HepG2 (cell line): Measurements from ENCODE around the gene SLC16A5. TPM values are rescaled to one million over a fixed set of nuclear protein-coding genes. Genes with fewer than 3 reads are reported as not detected.

ENCODE experiments used
- AHR ChIP-seq: IDR thresholded peaks from 2 replicates; pipeline ENCODE4 v1.6.1; 2018; ENCODE audit warnings: missing genetic modification reagents, missing compliant biosample characterization
- CAMTA2 ChIP-seq: sonication (generic); formaldehyde crosslinking; IDR thresholded peaks from 2 replicates; pipeline ENCODE4 v1.4.0; 2020; ENCODE audit warnings: mild to moderate bottlenecking, missing genetic modification reagents, borderline replicate concordance
- CC2D1A ChIP-seq: sonication (generic); formaldehyde crosslinking; IDR thresholded peaks from 2 replicates; pipeline ENCODE4 v1.8.1; 2023; ENCODE audit warnings: mild to moderate bottlenecking, missing genetic modification reagents
- GZF1 ChIP-seq: sonication (generic); formaldehyde crosslinking; IDR thresholded peaks from 2 replicates; pipeline ENCODE4 v1.5.1; 2020; ENCODE audit warnings: mild to moderate bottlenecking, missing genetic modification reagents
- HDAC1 ChIP-seq: sonication (generic); formaldehyde crosslinking; IDR thresholded peaks from 2 replicates; pipeline ENCODE4 v1.5.1; 2020; ENCODE audit warnings: mild to moderate bottlenecking, missing genetic modification reagents
- HNF4A ChIP-seq: sonication (generic); formaldehyde crosslinking; IDR thresholded peaks from 2 replicates; pipeline ENCODE4 v1.4.0; 2020; ENCODE audit warnings: missing genetic modification reagents
- KDM6A ChIP-seq: IDR thresholded peaks from 2 replicates; pipeline ENCODE4 v1.6.1; 2016; ENCODE audit warnings: low read depth
- MXI1 ChIP-seq: IDR thresholded peaks from 3 replicates; pipeline ENCODE4 v1.6.1; 2012; ENCODE audit warnings: low read depth, low read length, inconsistent platforms, borderline replicate concordance
- PCBP1 ChIP-seq: fragments of 200-400 bp; formaldehyde crosslinking; IDR thresholded peaks from 2 replicates; pipeline ENCODE4 v1.6.1; 2017; ENCODE audit warnings: mild to moderate bottlenecking, low read depth, low read length, borderline replicate concordance
- PHF5A ChIP-seq: IDR thresholded peaks from one replicate; pipeline ENCODE4 v1.6.1; 2018; ENCODE audit warnings: low read depth, missing genetic modification reagents; ENCODE audit not compliant: unreplicated experiment
- REPIN1 ChIP-seq: sonication (generic); formaldehyde crosslinking; IDR thresholded peaks from 2 replicates; pipeline ENCODE4 v1.8.0; 2022; ENCODE audit warnings: missing genetic modification reagents, low read depth, mild to moderate bottlenecking, borderline replicate concordance
- RFX1 ChIP-seq: fragments of 450-650 bp; IDR thresholded peaks from 2 replicates; pipeline ENCODE4 v1.6.1; 2017
- RXRB ChIP-seq: IDR thresholded peaks from 2 replicates; pipeline ENCODE4 v1.6.1; 2016; ENCODE audit warnings: borderline replicate concordance, missing genetic modification reagents, missing compliant biosample characterization
- SNRNP70 ChIP-seq: fragments of 200-400 bp; formaldehyde crosslinking; IDR thresholded peaks from 2 replicates; pipeline ENCODE4 v1.6.1; 2017; ENCODE audit warnings: mild to moderate bottlenecking, low read depth, low read length, moderate library complexity
- SRSF9 ChIP-seq: fragments of 200-400 bp; formaldehyde crosslinking; IDR thresholded peaks from 2 replicates; pipeline ENCODE4 v1.6.1; 2018; ENCODE audit warnings: borderline replicate concordance, mild to moderate bottlenecking, low read depth, low read length; ENCODE audit not compliant: insufficient read depth, poor library complexity, severe bottlenecking
- TAF15 ChIP-seq: fragments of 200-400 bp; formaldehyde crosslinking; IDR thresholded peaks from one replicate; pipeline ENCODE4 v1.6.1; 2018; ENCODE audit warnings: mild to moderate bottlenecking, low read depth, low read length; ENCODE audit not compliant: poor library complexity, severe bottlenecking
- ZBTB20 ChIP-seq: sonication (generic); formaldehyde crosslinking; IDR thresholded peaks from 2 replicates; pipeline ENCODE4 v1.8.1; 2023; ENCODE audit warnings: missing genetic modification reagents, low read depth, mild to moderate bottlenecking, borderline replicate concordance
- ZC3H4 ChIP-seq: sonication (generic); formaldehyde crosslinking; IDR thresholded peaks from 2 replicates; pipeline ENCODE4 v1.4.0; 2020; ENCODE audit warnings: missing genetic modification reagents, borderline replicate concordance
- ZFP37 ChIP-seq: sonication (generic); formaldehyde crosslinking; IDR thresholded peaks from 2 replicates; pipeline ENCODE4 v1.4.0; 2020; ENCODE audit warnings: missing genetic modification reagents, borderline replicate concordance
- ZNF225 ChIP-seq: sonication (generic); formaldehyde crosslinking; IDR thresholded peaks from 2 replicates; pipeline ENCODE4 v1.4.0; 2020; ENCODE audit warnings: mild to moderate bottlenecking, missing genetic modification reagents
- ZNF670 ChIP-seq: sonication (generic); formaldehyde crosslinking; IDR thresholded peaks from 2 replicates; pipeline ENCODE4 v1.8.0; 2022; ENCODE audit warnings: mild to moderate bottlenecking, missing genetic modification reagents, borderline replicate concordance
- ZNF792 ChIP-seq: IDR thresholded peaks from 2 replicates; pipeline ENCODE4 v1.6.1; 2016
- polyA plus RNA-seq, 8 experiments: library from polyadenylated mRNA; depleted of rRNA in 3 of 8; stranded (reverse) in 7 of 8; unstranded in 1 of 8; fragments of >200 nt; fragmentation: Illumina TruSeq in 4 of 8; extraction: Trizol in 4 of 8; gene quantifications; 2 replicates each; pipeline versions ENCODE4 v1.2.1 to v1.2.3, GENCODE V29; 2011 to 2016; ENCODE audit warnings: low read depth in 4 of 8, missing spikeins in 1 of 8, mixed read lengths in 1 of 8; ENCODE audit not compliant: insufficient read depth in 1 of 8
- total RNA-seq, 5 experiments: library from RNA; depleted of rRNA; stranded (reverse); fragments of >200 nt; fragmentation: Illumina TruSeq; extraction: Trizol; gene quantifications; 2 replicates each; pipeline ENCODE4 v1.2.3, GENCODE V29; 2016; ENCODE audit warnings: low read depth in 1 of 5
- TF ChIP-seq, protein P1 (sequence below): conservative IDR thresholded peaks from 2 replicates; pipeline ENCODE4 v1.6.1; 2018; ENCODE audit warnings: missing genetic modification reagents
- TF ChIP-seq, protein P2 (sequence below): sonication (generic); formaldehyde crosslinking; IDR thresholded peaks from 2 replicates; pipeline ENCODE4 v1.5.0; 2020; ENCODE audit warnings: mild to moderate bottlenecking, missing genetic modification reagents
- TF ChIP-seq, protein P3 (sequence below): IDR thresholded peaks from 2 replicates; pipeline ENCODE4 v1.6.1; 2016

SLC16A5 gene
- total and polyA plus RNA-seq, 2 of the 13 experiments (the other 11 are each of a cell fraction or from before 2014, with no cell fraction given), result 0.69 to 5.6 TPM

DNA sequence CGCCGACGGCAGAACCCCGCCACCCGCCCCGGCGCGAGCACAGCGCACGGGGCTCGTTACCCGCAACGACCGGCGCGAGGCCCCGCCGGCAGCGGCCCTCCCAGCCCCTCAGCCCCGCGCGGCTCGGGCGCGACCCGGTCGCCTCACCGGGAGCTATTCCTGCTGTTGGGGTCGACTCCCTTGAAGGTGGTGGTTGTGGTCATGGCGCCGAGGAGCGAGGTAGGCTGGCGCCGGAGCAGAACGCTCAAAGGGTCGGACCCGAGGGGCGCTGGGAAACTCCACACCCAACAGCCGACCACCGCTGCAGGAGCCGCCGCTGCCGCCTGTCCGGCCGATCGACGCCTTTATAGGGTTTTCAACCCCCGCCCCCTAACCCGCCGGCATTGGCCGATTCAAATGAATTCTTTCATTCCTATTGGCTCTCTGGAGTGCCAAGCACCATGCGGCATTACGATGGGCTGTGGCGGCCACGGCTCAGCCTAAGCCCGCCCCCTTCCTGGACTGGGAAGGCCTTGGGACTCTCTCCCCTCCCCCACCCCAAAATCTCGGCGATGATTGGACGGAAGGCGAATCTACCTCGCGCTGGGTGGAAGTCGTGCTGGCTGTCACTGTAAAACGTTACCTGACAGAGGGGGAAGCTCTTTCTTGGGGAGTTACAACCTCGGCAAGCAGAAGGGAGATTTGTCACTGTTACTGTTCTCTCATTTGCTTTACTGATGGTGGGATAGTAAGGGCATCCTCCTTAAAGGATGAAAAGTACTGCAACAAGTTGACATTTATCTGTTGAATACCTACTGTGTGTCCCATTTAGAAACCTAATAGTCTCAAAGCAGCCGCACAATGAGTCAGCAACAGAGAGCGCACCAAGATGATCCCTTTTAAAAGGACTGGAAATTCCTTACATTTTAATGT, 66.7 kb downstream of the SLC16A5 start, which contains the start of gene JPT1 (continued):
- TF ChIP-seq SRSF9, result no peak
- TF ChIP-seq, protein P1, sequence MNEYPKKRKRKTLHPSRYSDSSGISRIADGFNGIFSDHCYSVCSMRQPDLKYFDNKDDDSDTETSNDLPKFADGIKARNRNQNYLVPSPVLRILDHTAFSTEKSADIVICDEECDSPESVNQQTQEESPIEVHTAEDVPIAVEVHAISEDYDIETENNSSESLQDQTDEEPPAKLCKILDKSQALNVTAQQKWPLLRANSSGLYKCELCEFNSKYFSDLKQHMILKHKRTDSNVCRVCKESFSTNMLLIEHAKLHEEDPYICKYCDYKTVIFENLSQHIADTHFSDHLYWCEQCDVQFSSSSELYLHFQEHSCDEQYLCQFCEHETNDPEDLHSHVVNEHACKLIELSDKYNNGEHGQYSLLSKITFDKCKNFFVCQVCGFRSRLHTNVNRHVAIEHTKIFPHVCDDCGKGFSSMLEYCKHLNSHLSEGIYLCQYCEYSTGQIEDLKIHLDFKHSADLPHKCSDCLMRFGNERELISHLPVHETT (CRISPR knock-in tag), result peak; percentile 52; the same call in 1 of the 2 replicates
- TF ChIP-seq GZF1, result peak; percentile 68
- peak; percentile 24 for TF ChIP-seq PHF5A
- TF ChIP-seq AHR (CRISPR knock-in tag), result peak; percentile 84
- peak; percentile 78; the same call in 1 of the 2 replicates for TF ChIP-seq ZNF225
- TF ChIP-seq, protein P2, sequence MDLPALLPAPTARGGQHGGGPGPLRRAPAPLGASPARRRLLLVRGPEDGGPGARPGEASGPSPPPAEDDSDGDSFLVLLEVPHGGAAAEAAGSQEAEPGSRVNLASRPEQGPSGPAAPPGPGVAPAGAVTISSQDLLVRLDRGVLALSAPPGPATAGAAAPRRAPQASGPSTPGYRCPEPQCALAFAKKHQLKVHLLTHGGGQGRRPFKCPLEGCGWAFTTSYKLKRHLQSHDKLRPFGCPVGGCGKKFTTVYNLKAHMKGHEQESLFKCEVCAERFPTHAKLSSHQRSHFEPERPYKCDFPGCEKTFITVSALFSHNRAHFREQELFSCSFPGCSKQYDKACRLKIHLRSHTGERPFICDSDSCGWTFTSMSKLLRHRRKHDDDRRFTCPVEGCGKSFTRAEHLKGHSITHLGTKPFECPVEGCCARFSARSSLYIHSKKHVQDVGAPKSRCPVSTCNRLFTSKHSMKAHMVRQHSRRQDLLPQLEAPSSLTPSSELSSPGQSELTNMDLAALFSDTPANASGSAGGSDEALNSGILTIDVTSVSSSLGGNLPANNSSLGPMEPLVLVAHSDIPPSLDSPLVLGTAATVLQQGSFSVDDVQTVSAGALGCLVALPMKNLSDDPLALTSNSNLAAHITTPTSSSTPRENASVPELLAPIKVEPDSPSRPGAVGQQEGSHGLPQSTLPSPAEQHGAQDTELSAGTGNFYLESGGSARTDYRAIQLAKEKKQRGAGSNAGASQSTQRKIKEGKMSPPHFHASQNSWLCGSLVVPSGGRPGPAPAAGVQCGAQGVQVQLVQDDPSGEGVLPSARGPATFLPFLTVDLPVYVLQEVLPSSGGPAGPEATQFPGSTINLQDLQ (CRISPR knock-in tag), result no peak
- no peak for TF ChIP-seq RFX1
- TF ChIP-seq TAF15, result no peak
- TF ChIP-seq ZNF670 (CRISPR knock-in tag), result no peak
- peak; percentile 83 for TF ChIP-seq MXI1
- peak; percentile 77; the same call in 1 of the 2 replicates for TF ChIP-seq RXRB (CRISPR knock-in tag)
- no peak for TF ChIP-seq HNF4A (CRISPR knock-in tag)
- TF ChIP-seq ZC3H4 (CRISPR knock-in tag), result no peak
- TF ChIP-seq PCBP1, result peak; percentile 95
- TF ChIP-seq ZFP37 (CRISPR knock-in tag), result no peak
- 0 out of 2 replicates have a peak, but pooled peaks have one; percentile 55 for TF ChIP-seq CC2D1A
- TF ChIP-seq, protein P3, sequence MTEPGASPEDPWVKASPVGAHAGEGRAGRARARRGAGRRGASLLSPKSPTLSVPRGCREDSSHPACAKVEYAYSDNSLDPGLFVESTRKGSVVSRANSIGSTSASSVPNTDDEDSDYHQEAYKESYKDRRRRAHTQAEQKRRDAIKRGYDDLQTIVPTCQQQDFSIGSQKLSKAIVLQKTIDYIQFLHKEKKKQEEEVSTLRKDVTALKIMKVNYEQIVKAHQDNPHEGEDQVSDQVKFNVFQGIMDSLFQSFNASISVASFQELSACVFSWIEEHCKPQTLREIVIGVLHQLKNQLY (CRISPR knock-in tag), result no peak
- peak; percentile 89 for TF ChIP-seq CAMTA2 (CRISPR knock-in tag)
- TF ChIP-seq KDM6A, result no peak
- no peak for TF ChIP-seq SNRNP70
- peak; percentile 78; the same call in 1 of the 2 replicates for TF ChIP-seq ZBTB20
- TF ChIP-seq ZNF792 (CRISPR knock-in tag), result peak; percentile 87
- peak; percentile 94 for TF ChIP-seq REPIN1 (CRISPR knock-in tag)
- peak; percentile 79; the same call in 1 of the 2 replicates for TF ChIP-seq HDAC1 (CRISPR knock-in tag)
